HCT116 (cell line): ENCODE measurements around the gene ARHGAP31. TPM values are rescaled to one million over a fixed set of nuclear protein-coding genes. Genes with fewer than 3 reads are reported as not detected.

ENCODE experiments used
- ATAC-seq: fragments of 200-7000 bp; cut with Tn5 transposase; 2 replicates; pipeline ENCODE4 v1.9.1; 2020; ENCODE audit warnings: mild to moderate bottlenecking, moderate library complexity
- BruUV-seq: library from RNA; stranded (reverse); fragments of 400-500 nt; replicated peaks from 2 replicates; lab custom pipeline; 2021; lab: Mats Ljungman, UMichigan
- CTCF ChIA-PET: fragments of 300-600 bp; sonication (Branson Sonifier 250); formaldehyde crosslinking; loops from one replicate; lab custom pipeline; 2021; ENCODE audit warnings: antibody characterized with exemption; lab: Charles Lee
- POLR2A ChIA-PET: fragments of 300-600, 350-600 bp; sonication (Branson Sonifier 250); formaldehyde crosslinking; loops from one replicate; lab custom pipeline; 2021; ENCODE audit warnings: antibody characterized with exemption; lab: Charles Lee
- RAD21 ChIA-PET, 2 experiments: fragments of 300-600 bp; sonication (Branson Sonifier 250); formaldehyde crosslinking; loops; one replicate each; lab custom pipeline; 2023; ENCODE audit warnings: low total read pairs in 2 of 2; ENCODE audit not compliant: uncharacterized antibody in 2 of 2, unreplicated experiment in 2 of 2, low non-redundant PET in 1 of 2; lab: Charles Lee
- DNase-seq: peaks from one replicate; pipeline ENCODE4 v3.0.0-alpha.2; 2010; ENCODE audit warnings: low read depth, low spot score
- H2AFZ ChIP-seq: fragments of 200-600 bp; shearing (Covaris generic), sonication (generic); 2 replicates; pipeline ENCODE4 v1.6.1; 2017; ENCODE audit warnings: low read depth, mixed run types, mixed read lengths, antibody characterized with exemption, low read length; ENCODE audit not compliant: poor library complexity, severe bottlenecking
- H3K27ac ChIP-seq: 2 replicates; pipeline ENCODE4 v1.5.1; 2012; ENCODE audit warnings: low read depth, low read length
- H3K27me3 ChIP-seq: fragments of 200-600 bp; sonication (generic); 2 replicates; pipeline ENCODE4 v1.6.1; 2016; ENCODE audit warnings: mixed run types, low read length, mixed read lengths; ENCODE audit not compliant: insufficient read depth
- H3K36me3 ChIP-seq, 2 experiments: fragments of 200-500 bp in 1 of 2; fragments of 200-600 bp in 1 of 2; sonication (Bioruptor generic) in 1 of 2; sonication (generic) in 1 of 2; 2 replicates each; pipeline versions ENCODE4 v1.5.1 to v1.6.1; 2014 to 2016; ENCODE audit warnings: low read length in 2 of 2, inconsistent platforms in 1 of 2, mixed read lengths in 1 of 2, mixed run types in 1 of 2; ENCODE audit not compliant: insufficient read depth in 2 of 2, control insufficient read depth in 1 of 2
- H3K4me1 ChIP-seq, 2 experiments: fragments of 200-600 bp in 1 of 2; sonication (generic) in 1 of 2; 2 replicates each; pipeline versions ENCODE4 v1.5.1 to v1.6.1; 2012 to 2017; ENCODE audit warnings: low read length in 2 of 2, inconsistent platforms in 1 of 2, mild to moderate bottlenecking in 1 of 2, mixed read lengths in 1 of 2, mixed run types in 1 of 2, moderate library complexity in 1 of 2; ENCODE audit not compliant: insufficient read depth in 2 of 2, control insufficient read depth in 1 of 2
- H3K4me2 ChIP-seq: fragments of 200-600 bp; sonication (generic); 2 replicates; pipeline ENCODE4 v1.6.1; 2017; ENCODE audit warnings: mixed run types, low read length, mixed read lengths
- H3K4me3 ChIP-seq, 2 experiments: fragments of 200-600 bp in 1 of 2; sonication (generic) in 1 of 2; replicated peaks in 1 of 2; 2 replicates each; pipeline ENCODE4 v1.5.1; 2011 to 2016; ENCODE audit warnings: low read length in 2 of 2, control low read depth in 1 of 2, low read depth in 1 of 2, mild to moderate bottlenecking in 1 of 2, mixed read lengths in 1 of 2, mixed run types in 1 of 2
- H3K79me2 ChIP-seq: fragments of 200-600 bp; sonication (generic); 2 replicates; pipeline ENCODE4 v1.6.1; 2017; ENCODE audit warnings: mild to moderate bottlenecking, mixed run types, low read length, moderate library complexity, mixed read lengths; ENCODE audit not compliant: insufficient read depth
- H3K9ac ChIP-seq: fragments of 200-600 bp; sonication (generic); 2 replicates; pipeline ENCODE4 v1.6.1; 2016; ENCODE audit warnings: low read length, mixed read lengths
- H3K9me2 ChIP-seq: fragments of 200-600 bp; sonication (generic), shearing (Covaris generic); 2 replicates; pipeline ENCODE4 v1.6.1; 2017; ENCODE audit warnings: mixed run types, mild to moderate bottlenecking, moderate library complexity; ENCODE audit not compliant: insufficient read depth
- H3K9me3 ChIP-seq, 2 experiments: fragments of 200-500 bp in 1 of 2; fragments of 200-600 bp in 1 of 2; sonication (Bioruptor generic) in 1 of 2; sonication (generic) in 1 of 2; 2 replicates each; pipeline ENCODE4 v1.6.1; 2014 to 2017; ENCODE audit warnings: low read length in 2 of 2, mixed read lengths in 2 of 2, inconsistent platforms in 1 of 2, low read depth in 1 of 2, mild to moderate bottlenecking in 1 of 2, mixed run types in 1 of 2, moderate library complexity in 1 of 2; ENCODE audit not compliant: control insufficient read depth in 1 of 2, insufficient read depth in 1 of 2
- H4K20me1 ChIP-seq: fragments of 200-600 bp; sonication (generic), shearing (Covaris generic); 2 replicates; pipeline ENCODE4 v1.6.1; 2017; ENCODE audit warnings: mixed run types, mild to moderate bottlenecking, moderate library complexity; ENCODE audit not compliant: insufficient read depth
- CBX3 ChIP-seq: IDR thresholded peaks from 2 replicates; pipeline ENCODE4 v1.6.1; 2012; ENCODE audit warnings: low read depth
- CEBPB ChIP-seq: IDR thresholded peaks from 2 replicates; pipeline ENCODE4 v1.6.1; 2012; ENCODE audit warnings: low read depth
- CTCF ChIP-seq, 3 experiments: fragments of 200-600 bp in 1 of 3; sonication (generic) in 1 of 3; IDR thresholded peaks in 2 of 3; conservative IDR thresholded peaks in 1 of 3; 2 replicates each; pipeline ENCODE4 v1.5.1; 2012 to 2017; ENCODE audit warnings: low read depth in 2 of 3, low read length in 2 of 3, antibody characterized with exemption in 1 of 3, borderline replicate concordance in 1 of 3, control low read depth in 1 of 3, mild to moderate bottlenecking in 1 of 3, mixed read lengths in 1 of 3, mixed run types in 1 of 3, moderate library complexity in 1 of 3; ENCODE audit not compliant: insufficient read depth in 1 of 3
- EGR1 ChIP-seq: IDR thresholded peaks from 2 replicates; pipeline ENCODE4 v1.6.1; 2012; ENCODE audit warnings: low read depth
- ELF1 ChIP-seq: IDR thresholded peaks from 2 replicates; pipeline ENCODE4 v1.6.1; 2012; ENCODE audit warnings: low read depth, borderline replicate concordance
- EZH2 ChIP-seq: fragments of 200-600 bp; sonication (generic); IDR thresholded peaks from 2 replicates; pipeline ENCODE4 v1.6.1; 2017; ENCODE audit warnings: antibody characterized with exemption, mixed run types
- EZH2phosphoT487 ChIP-seq: fragments of 200-600 bp; IDR thresholded peaks from 2 replicates; pipeline ENCODE4 v1.6.1; 2018; ENCODE audit warnings: antibody characterized with exemption, borderline replicate concordance
- FOSL1 ChIP-seq: IDR thresholded peaks from 2 replicates; pipeline ENCODE4 v1.6.1; 2012; ENCODE audit warnings: low read depth
- JUND ChIP-seq: IDR thresholded peaks from 2 replicates; pipeline ENCODE4 v1.6.1; 2012
- MAX ChIP-seq: IDR thresholded peaks from 2 replicates; pipeline ENCODE4 v1.6.1; 2012
- POLR2A ChIP-seq: IDR thresholded peaks from 2 replicates; pipeline ENCODE4 v1.7.0; 2011; ENCODE audit warnings: borderline replicate concordance; ENCODE audit not compliant: insufficient read depth, insufficient read length; ENCODE audit errors: extremely low read depth
- RAD21 ChIP-seq: IDR thresholded peaks from 2 replicates; pipeline ENCODE4 v1.6.1; 2012; ENCODE audit warnings: low read depth, mild to moderate bottlenecking
- SP1 ChIP-seq: IDR thresholded peaks from 2 replicates; pipeline ENCODE4 v1.6.1; 2012; ENCODE audit warnings: low read depth
- SRF ChIP-seq: IDR thresholded peaks from 2 replicates; pipeline ENCODE4 v1.6.1; 2012; ENCODE audit warnings: low read depth
- YY1 ChIP-seq: IDR thresholded peaks from 2 replicates; pipeline ENCODE4 v1.6.1; 2011; ENCODE audit warnings: low read length, low read depth, moderate library complexity, mild to moderate bottlenecking; ENCODE audit not compliant: insufficient replicate concordance; ENCODE audit errors: extremely low read depth
- ZNF274 ChIP-seq: fragments of 200-500 bp; sonication (Bioruptor generic); IDR thresholded peaks from 2 replicates; pipeline ENCODE4 v1.6.1; 2014; ENCODE audit warnings: mild to moderate bottlenecking, low read depth, low read length, inconsistent platforms
- intact Hi-C: fragments of 100-400 bp; cut with micrococcal nuclease; formaldehyde crosslinking; loops from 2 replicates; pipeline ENCODE4 v1.10.0; 2022
- total RNA-seq: library from RNA; stranded (reverse); gene quantifications from one replicate; pipeline ENCODE4 v1.2.1, GENCODE V29; 2021; ENCODE audit not compliant: unreplicated experiment
- TF ChIP-seq, protein P1 (sequence below): IDR thresholded peaks from 2 replicates; pipeline ENCODE4 v1.6.1; 2012
- TF ChIP-seq, protein P2 (sequence below): IDR thresholded peaks from 2 replicates; pipeline ENCODE4 v1.6.1; 2012; ENCODE audit warnings: low read depth
- TF ChIP-seq, protein P3 (sequence below): IDR thresholded peaks from 2 replicates; pipeline ENCODE4 v1.6.1; 2011; ENCODE audit warnings: mild to moderate bottlenecking, low read length, moderate library complexity; ENCODE audit not compliant: insufficient replicate concordance; ENCODE audit errors: extremely low read depth

ARHGAP31 gene
- total RNA-seq, 1 experiment from 2014 or later: 0.93 TPM

DNA sequence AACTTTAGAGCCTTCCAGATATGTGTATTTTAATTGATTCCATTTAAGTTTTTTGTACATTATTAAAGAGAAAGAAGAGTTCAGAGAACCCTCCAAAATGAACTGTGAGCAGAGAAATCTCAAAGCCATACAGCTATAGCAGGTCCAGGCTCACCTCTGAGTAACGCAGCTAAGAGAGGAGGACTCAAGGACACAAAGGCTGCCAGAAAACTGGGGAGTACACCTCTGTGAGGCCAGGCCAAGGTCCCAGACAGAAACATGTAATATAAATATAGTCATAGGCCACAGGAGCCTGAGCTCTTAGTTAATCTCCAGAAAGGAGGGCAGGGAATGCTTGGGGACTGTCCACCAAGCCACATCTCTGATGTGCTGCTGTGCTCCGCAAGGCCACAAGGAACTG lies 102.7 kb downstream of the ARHGAP31 start (continued):
- TF ChIP-seq POLR2A: no peak

DNA sequence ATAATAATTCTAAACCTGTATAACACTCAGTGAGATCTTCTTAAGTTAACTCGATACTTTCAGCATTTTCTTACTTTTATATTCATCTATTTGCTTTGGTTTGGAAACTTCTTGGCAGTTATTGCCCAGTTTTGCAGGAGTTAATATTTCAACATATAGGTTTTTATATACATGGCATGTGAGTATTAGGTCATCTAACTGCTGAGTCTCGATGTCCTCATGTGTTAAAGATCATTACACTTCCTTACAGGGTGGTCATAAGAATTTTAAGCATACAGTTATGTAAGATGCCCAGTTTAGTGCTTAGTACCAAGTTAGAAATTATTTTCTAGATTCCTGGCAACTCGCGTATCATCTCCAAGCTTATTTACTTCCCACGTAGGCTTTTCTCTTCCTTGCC lies 106.3 kb downstream of the ARHGAP31 start:
- Histone ChIP-seq H3K4me1 (no peaks in the 10 kb centered on the region), H3K9ac (no peak overlapping the region), H3K4me2 (no peak overlapping the region), H3K9me2 (no peaks in the 10 kb centered on the region)
- DNase-seq: no peak
- CTCF ChIA-PET: no interaction called here
- no peak for TF ChIP-seq SP1
- no peak for TF ChIP-seq CEBPB
- TF ChIP-seq YY1: no peak
- TF ChIP-seq ZNF274: no peak
- TF ChIP-seq RAD21: no peak
- no peak for TF ChIP-seq EZH2
- TF ChIP-seq EGR1: no peak
- no peak for TF ChIP-seq FOSL1
- TF ChIP-seq CBX3: no peak
- no peak for TF ChIP-seq SRF
- no peak for TF ChIP-seq JUND
- TF ChIP-seq, protein P1, sequence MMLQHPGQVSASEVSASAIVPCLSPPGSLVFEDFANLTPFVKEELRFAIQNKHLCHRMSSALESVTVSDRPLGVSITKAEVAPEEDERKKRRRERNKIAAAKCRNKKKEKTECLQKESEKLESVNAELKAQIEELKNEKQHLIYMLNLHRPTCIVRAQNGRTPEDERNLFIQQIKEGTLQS: no peak
- no peak for TF ChIP-seq CTCF (IDR thresholded peaks at IDR 0.05 in 2 of 3, conservative IDR thresholded peaks at IDR 0.05 in 1 of 3; ENCODE audit: borderline replicate concordance in 1 of 3, insufficient read depth in 1 of 3, low read depth in 2 of 3, low read length in 2 of 3)
- no peak for TF ChIP-seq ELF1
- TF ChIP-seq, protein P2, sequence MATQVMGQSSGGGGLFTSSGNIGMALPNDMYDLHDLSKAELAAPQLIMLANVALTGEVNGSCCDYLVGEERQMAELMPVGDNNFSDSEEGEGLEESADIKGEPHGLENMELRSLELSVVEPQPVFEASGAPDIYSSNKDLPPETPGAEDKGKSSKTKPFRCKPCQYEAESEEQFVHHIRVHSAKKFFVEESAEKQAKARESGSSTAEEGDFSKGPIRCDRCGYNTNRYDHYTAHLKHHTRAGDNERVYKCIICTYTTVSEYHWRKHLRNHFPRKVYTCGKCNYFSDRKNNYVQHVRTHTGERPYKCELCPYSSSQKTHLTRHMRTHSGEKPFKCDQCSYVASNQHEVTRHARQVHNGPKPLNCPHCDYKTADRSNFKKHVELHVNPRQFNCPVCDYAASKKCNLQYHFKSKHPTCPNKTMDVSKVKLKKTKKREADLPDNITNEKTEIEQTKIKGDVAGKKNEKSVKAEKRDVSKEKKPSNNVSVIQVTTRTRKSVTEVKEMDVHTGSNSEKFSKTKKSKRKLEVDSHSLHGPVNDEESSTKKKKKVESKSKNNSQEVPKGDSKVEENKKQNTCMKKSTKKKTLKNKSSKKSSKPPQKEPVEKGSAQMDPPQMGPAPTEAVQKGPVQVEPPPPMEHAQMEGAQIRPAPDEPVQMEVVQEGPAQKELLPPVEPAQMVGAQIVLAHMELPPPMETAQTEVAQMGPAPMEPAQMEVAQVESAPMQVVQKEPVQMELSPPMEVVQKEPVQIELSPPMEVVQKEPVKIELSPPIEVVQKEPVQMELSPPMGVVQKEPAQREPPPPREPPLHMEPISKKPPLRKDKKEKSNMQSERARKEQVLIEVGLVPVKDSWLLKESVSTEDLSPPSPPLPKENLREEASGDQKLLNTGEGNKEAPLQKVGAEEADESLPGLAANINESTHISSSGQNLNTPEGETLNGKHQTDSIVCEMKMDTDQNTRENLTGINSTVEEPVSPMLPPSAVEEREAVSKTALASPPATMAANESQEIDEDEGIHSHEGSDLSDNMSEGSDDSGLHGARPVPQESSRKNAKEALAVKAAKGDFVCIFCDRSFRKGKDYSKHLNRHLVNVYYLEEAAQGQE: no peak
- TF ChIP-seq, protein P3, sequence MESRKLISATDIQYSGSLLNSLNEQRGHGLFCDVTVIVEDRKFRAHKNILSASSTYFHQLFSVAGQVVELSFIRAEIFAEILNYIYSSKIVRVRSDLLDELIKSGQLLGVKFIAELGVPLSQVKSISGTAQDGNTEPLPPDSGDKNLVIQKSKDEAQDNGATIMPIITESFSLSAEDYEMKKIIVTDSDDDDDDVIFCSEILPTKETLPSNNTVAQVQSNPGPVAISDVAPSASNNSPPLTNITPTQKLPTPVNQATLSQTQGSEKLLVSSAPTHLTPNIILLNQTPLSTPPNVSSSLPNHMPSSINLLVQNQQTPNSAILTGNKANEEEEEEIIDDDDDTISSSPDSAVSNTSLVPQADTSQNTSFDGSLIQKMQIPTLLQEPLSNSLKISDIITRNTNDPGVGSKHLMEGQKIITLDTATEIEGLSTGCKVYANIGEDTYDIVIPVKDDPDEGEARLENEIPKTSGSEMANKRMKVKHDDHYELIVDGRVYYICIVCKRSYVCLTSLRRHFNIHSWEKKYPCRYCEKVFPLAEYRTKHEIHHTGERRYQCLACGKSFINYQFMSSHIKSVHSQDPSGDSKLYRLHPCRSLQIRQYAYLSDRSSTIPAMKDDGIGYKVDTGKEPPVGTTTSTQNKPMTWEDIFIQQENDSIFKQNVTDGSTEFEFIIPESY: no peak
- no peak for TF ChIP-seq EZH2phosphoT487
- no peak for TF ChIP-seq MAX
- no peak for TF ChIP-seq POLR2A
- TF ChIP-seq, all 23 proteins: peak for 0
- Histone ChIP-seq H3K36me3 (no peaks in the 10 kb centered on the region), H3K9me3 (no peaks in the 10 kb centered on the region), H2AFZ (no peak overlapping the region), H3K27me3 (no peaks in the 10 kb centered on the region), H4K20me1 (no peaks in the 10 kb centered on the region), H3K79me2 (no peaks in the 10 kb centered on the region), H3K27ac (no peak overlapping the region), H3K4me3 (no peak overlapping the region)
- no TSS peak for BruUV-seq
- intact Hi-C loops: no loop called here
- ChIA-PET POLR2A (no interaction called here), RAD21 (no interaction called here)
- no peak for ATAC-seq
